GM21515 (cell line): Measurements from ENCODE around the gene OR56A3.

Experiments used
- ATAC-seq: cut with Tn5 transposase; IDR thresholded peaks from one replicate; pipeline ENCODE4 v1.9.1; 2021; ENCODE audit not compliant: unreplicated experiment

Gene OR56A3

GRCh38 chr11:5968394-5968793 is 26.3 kb downstream of the OR56A3 start, which contains the start of gene OR56A5:
TSS of gene OR56A5 (minus strand) at chr11:5968494. CDS start at chr11:5968494, 0 bp downstream.
- ATAC-seq, result no peak

- no peak for ATAC-seq
Observed at GRCh38 chr11:5973530-5973929, 31.5 kb downstream of the OR56A3 start.

- ATAC-seq, result no peak
Observed at GRCh38 chr11:5983443-5983842, 41.4 kb downstream of the OR56A3 start.

GRCh38 chr11:5986885-5987284 is 44.8 kb downstream of the OR56A3 start, which contains the start of gene OR52L1:
TSS of gene OR52L1 (minus strand) at chr11:5986985. CDS start at chr11:5986930, 55 bp downstream.
- ATAC-seq, result no peak

GRCh38 chr11:5989203-5989602 is 47.2 kb downstream of the OR56A3 start:
- ATAC-seq, result no peak

- ATAC-seq, result no peak
Observed at GRCh38 chr11:5992150-5992549, 50.1 kb downstream of the OR56A3 start.

DNA sequence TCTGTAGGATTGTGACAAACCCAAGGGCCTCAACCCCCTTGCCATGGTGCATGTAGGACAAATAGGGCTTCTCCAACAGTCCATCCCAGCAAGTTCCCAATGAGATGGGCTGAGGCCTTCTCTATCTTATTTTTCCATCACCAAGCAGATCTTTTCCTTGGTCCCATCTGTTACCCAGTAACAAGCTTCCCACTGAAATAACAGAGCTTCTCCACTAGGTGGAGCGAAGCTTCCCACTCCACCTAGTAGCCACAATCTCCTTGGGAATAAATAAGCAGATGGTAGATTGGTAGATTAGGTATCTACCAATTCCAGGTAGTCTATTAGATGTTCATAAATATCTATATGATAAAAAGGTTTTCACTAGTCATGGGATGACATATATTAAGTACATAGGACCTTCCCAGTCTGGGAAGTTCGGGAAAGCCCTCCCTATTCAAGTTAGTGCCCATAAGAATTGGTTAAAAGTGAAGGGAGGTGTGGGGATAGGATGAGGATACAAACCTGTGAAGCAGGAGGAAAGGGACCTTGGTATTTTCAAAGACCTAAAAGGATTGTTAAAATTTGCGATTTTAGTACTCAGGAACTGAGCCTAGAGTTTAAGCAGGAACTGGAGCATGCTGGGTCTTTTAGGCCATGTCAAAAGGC is 50.7 kb downstream of the OR56A3 start:
- ATAC-seq, result no peak

- no peak for ATAC-seq
Observed at GRCh38 chr11:5994791-5995190, 52.7 kb downstream of the OR56A3 start.
